ENCODE measurements around the gene SIPA1L3.
A peak's percentile ranks its signal among the peaks of the same experiment; 100 is the strongest.
"Not testable (repeated sequence)": the region's sequence is repeated elsewhere in the genome, so short reads cannot be mapped to it uniquely, and the experiment has no call there.

The SIPA1L3 gene

DNA sequence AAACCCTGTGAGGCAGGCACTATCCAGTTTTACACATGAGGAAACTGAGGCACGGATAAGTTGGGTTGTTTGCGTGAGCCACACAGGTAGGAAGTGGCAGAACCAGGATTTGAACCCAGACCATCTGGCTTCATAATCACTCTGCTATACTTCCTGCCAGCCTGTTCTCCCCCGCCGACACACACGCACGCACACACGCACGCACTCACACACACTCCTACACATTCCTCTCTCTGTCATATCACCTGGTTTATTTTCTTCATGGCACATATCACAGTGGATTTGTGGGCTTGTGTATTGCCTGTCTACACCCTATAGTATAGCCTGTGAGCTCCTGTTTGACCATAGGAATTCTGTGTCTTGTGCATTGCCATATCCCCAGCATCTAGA lies 140.0 kb downstream of the SIPA1L3 start:
- no peak for DNase-seq

DNA sequence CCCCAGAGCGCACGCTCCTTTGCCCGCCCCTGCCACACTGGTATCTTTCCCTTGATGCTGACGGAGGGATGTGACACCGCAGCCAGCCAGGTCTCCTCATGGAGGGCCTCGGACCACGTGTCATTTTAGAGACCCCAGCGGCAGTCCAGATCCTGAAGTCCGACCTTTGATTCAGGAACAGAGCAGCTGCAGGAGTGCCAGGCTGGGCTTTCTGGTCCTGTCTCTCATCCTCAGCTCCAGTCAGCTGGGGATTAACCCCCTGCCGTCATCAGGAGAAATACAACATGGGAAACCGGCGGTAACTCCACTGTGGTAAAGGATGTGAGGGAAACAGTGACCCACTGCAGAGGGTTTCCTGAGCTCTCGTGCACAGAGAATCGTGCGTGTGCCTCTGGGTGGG lies 140.6 kb downstream of the SIPA1L3 start:
- DNase-seq = no peak

DNA sequence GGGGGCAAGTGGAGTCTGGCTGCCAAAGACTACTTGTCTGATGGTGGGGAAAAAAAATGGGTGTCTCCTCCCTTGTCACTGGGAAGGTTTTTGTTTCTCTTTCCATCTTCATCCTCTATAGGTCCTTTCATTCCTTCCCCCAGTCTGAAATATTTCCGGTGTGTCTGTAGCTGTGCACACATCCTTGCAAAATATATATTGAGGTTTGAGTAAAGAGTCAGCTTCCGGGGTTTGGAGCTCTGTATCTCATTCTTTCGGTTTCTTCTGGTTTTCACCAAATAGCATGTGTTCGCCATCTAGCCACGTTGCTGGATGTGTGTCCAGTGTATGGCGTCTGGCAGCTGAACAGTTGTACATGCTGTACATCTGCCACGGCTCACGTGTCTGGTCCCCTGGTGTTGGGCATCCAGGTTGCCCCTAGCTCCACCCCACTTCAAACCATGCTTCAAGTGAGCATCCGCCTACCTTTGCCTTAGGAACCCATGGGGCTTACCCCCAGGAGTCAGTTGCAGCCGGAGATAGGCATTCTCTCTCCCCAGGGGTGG lies 142.2 kb downstream of the SIPA1L3 start:
- DNase-seq = no peak

DNA sequence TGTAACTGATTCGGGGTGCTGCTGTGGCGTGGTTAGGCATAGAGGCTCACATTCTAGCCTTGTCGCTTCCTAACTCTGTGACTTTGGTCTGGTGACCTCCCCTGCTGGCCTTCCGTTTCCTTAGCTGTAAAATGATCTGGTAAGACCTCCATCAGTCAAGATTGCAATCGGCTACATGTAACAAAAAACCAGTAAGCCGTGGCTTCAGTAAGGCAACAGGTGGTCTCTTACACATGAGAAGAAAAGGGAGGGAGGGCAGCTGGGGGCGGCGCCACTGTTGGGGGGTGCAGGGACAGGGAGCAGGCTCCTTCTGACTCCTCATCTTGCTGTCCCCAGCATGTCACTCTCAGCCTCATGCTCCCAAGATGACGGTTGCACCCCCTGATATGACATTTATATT lies 148.0 kb downstream of the SIPA1L3 start:
- no peak for DNase-seq

DNA sequence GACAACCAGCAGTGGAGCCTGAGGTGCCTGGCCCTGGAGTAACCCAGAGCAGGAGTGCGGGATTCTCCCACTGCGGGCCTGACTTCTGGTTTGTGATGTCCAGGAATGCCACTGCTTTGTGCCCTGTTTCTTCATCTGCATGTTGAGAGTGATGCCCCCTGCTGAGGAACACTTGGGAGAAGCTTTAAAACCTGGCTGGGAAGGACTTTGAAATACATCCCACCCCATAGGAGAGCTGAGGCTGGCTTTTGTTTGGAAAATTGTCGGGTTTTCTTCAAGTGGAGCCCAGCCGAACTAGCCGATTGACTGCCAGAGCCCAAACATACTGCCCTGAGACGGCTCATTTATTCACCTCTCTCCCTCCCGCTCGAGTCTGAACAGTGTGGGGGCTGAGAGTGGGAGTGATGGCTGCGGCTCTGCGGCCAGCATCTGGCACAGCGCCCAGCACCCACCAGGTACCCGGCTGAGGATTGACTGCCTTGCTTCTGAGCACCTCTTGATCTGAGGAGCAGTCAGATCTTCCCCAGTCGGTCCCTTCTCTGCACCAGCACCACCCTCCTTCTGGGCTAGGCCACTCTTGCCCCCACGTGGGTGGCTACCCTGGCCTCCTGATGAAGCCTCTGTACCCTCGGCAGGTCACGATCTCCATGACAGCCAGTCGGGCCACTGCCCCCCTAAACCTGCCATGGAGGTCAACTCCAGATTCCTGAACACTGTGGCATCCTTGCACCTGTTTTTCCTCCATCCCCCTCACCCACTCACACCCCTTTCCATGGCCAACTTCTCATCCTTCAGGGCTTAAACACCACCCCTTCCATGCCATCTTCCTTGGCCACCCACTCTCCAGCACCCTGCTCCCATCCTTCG lies 148.9 kb downstream of the SIPA1L3 start:
- peak; percentile 24 for DNase-seq

DNA sequence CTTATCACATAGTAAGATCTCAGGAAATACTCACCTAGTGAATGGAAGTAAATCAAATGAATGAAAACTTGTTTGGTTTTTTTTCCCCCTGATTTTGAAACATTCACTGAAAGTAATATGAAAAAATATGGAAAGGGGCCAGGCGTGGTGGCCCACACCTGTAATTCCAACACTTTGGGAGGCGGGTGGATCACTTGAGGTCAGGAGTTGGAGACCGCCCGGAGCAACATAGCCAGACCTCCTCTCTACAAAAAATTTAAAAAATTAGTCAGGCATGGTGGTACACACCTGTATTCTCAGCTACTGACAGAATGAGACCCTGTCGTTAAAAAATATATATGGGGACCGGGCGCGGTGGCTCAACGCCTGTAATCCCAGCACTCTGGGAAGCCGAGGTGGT lies 149.6 kb downstream of the SIPA1L3 start:
- DNase-seq = no peak

DNA sequence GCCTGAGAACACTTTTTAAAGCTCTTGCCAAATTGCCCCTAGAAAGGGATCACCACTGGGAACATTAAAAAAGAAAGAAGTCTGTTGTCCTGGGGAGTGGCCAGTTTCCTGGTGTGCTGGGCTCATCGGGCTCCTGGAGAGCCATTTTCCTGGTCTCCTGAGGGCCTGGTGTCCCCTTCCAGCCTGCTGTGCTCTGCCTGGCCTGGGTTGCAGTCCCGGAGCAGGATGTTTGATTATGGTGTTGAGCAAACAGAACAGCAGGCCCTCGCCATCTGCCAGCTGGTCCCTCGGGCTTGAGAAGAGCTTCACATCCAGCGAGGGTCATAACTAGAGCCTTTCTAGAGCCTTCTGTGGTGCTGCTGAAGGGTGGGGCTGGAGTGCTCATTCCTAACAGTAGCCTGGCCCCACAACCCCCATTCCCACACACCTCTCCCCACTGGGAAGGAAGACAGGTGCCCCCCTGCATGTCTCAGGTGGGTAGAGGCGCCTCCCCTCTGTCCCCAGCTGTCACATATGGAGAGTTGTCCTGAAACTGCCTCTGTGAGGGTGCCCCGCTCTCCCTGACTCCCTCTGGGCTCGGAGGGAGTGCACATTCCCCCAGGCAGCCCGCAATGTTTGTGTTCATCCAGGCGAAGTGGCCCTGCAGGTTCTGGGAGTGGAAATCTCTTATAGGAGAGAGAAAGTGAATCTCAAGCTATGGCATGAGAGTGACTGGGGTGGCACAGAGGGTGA lies 151.1 kb downstream of the SIPA1L3 start:
- no peak for DNase-seq

DNA sequence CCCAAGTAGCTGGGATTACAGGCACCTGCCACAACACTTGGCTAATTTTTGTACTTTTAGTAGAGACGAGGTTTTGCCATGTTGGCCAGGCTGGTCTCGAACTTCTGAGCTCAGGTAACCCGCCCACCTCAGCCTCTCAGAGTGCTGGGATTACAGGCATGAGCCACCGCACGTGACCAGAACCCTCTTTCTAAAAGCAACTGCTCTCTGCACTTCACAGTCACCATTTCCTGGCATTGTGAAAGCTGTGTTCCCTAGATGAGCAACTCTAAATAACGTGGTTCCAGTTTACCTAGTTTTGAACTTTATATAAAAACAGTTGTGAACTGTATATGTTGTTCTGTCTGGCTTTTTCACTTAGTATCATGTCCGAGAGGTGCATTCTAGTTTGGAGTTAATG lies 152.9 kb downstream of the SIPA1L3 start:
- DNase-seq = no peak

DNA sequence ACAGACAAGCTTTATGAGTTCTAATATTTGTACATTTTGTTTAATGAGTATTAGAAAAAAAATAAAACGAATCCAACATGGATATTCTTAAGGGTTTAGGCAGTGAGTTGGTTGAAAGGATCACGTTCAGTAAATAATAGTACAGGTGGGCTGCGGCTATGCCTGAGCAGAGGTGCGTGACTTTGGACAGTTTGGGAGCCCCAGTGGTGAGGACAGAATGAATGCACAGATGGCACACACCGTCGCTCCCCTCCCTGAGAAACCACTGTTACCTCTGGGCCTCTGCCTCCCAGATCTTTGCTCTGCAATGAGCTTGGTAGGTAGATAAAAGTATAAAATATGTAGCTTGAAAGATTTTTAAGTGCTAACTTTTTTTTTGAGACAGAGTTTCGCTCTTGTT lies 153.3 kb downstream of the SIPA1L3 start:
- no peak for DNase-seq

DNA sequence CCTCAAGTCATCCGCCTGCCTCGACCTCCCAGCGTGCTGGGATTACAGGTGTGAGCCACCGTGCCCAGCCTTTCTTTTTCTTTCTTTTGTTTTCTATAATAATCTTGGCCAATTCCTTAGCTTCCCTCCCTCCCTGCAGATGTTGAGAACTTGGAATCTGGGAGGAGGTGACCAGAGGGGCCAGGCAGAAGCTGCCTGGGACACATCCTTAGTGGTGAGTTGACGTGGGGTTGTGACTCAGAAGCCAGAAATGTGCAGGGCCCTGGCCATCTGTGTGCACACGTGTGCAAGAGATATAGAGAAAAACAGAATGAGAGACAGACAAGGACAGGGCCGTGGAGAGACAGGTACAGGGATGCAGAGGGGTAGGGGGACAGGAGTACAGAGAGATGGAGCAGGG lies 154.3 kb downstream of the SIPA1L3 start:
- DNase-seq = no peak

DNA sequence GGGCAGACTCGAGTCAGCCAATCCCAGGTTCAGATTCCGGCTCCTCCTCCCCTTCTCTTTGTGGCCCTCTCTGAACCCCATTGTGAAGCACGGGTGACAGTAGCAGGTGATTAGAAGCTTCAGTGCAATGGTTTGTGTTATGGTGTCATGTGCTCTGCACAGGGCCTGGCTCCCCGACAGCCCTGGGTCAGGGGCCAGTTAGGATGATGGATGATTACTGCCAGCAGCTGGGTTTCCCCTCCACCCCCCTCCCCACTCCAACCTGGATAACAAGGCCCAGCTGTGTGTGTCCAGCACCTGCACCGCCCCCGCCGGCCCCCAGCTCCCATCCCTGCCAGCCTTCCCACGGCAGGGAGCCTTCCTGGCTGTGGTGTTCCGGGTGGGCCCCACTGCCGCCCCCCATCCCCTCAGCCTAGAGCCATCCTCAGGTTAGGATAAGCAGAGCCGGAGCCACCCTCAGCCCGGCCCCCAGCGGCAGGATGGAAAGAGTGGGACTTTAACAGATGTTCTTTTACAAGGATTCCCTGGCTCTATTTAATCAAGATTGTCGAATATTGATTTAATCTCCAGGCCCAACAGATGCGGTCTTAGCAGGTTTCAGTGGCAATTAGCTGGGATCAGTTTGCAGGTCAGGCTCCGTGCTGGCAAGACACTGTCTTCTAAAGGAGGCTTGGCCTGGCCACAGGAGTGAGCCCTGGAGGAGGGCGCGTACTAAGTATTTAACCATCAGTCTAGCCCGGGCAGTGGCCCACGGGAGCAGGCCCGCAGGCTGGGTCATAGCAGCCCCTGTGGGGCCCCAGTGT lies 156.2 kb downstream of the SIPA1L3 start:
- no peak for DNase-seq

DNA sequence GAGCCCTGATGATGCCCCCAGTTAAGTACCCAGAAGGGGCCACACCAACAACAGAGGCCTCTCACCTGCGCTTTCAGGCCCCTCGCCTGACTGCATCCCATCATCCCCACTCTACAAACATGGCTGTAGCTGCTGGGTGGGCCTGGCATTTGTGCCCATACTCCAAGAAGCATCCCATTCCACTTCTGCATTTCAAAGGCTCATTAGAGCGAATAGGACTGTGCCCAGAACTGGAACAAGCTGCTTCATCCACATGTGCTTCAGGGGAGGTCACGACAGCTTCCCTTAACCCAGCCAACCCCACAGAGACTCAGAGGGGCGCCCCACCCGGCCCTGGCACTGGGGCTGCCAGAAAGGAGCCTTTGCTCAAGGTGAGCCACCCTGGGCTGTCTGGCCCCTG lies 156.9 kb downstream of the SIPA1L3 start:
- no peak for DNase-seq

DNA sequence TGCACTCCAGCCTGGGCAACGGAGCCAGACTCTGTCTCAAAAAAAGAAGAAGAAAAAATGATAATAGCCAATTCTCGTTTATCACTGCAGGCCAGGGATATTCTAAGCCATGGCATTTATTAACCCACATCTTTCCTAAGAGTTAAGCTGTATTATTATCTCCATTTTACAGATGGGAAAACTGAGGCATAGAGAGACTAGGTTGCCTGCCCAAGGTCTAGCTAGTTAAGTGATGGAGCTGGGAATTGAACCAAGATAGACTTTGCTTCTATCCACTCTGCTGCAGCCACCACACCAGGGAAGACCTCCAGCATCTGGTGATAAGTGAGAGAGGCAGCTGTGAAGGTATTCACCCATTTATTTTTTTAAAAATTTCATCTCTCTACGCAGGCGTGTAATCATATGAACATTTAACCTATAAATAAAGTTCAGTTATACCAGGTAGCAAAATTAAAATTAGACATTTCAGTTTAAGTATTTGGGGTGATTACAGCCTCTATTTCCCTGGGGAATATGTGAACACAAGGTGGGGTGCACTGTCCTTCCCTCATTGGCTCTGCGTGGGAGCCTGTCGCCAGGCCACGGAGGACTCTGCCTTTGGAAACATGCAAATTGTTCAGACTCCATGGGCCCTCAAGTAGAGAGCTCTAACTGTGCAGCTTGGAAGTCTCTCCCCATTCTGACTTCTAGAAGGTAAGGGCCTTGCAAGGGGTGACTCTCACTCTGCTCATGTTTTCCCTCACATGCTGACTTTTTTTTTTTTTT lies 157.8 kb downstream of the SIPA1L3 start:
- no peak for DNase-seq

DNA sequence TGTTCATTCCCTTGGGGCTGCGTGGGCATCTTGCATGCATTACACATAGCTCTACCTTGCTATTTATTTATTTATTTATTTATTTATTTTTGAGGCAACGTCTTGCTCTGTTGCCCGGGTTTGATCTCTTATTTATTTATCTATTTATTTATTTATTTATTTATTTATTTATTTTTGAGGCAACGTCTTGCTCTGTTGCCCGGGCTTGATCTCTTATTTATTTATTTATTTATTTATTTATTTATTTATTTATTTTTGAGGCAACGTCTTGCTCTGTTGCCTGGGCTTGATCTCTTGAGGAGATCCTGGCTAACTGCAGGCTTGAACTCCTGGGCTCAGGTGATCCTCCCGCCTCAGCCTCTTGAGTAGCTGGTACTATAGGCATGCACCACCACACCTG lies 158.8 kb downstream of the SIPA1L3 start:
- not testable (repeated sequence) for DNase-seq

DNA sequence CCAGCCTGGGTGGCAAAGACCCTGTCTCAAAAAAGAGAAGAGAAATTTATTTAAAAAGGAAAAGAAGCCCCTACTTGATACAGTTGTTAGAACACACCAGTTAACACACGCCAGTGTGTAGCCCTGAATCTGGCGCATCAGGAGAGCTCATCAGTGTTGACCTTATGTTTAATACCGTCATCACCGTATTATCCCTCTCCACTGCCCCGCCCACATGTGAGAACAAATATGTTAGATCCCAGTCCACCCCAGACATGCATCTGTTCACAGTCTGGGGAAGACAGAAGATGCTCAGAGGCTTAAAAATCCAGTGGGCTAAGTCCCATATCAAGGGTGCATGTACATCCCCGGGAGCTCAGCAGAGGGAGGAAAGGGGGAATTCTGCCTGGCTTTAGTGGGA lies 161.8 kb downstream of the SIPA1L3 start:
- DNase-seq = no peak

DNA sequence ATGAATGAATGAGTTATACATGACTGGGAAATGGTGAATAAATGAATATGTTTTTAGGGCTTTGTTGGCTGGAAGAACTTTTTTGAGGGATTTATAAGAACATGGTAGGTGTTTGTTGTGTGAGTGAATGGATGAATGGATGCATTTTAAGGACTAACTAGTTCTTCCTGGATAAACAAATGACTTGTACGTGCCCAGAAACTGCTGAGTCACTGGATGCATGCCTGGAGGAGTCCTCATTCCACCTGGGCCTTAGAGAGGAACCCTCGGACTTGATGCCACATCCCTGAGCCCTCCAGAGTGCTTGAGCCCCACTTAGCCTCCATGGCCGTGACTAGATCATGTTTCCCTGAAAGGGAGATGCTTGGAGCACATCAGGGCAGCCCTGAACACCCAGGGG lies 163.6 kb downstream of the SIPA1L3 start:
- no peak for DNase-seq

DNA sequence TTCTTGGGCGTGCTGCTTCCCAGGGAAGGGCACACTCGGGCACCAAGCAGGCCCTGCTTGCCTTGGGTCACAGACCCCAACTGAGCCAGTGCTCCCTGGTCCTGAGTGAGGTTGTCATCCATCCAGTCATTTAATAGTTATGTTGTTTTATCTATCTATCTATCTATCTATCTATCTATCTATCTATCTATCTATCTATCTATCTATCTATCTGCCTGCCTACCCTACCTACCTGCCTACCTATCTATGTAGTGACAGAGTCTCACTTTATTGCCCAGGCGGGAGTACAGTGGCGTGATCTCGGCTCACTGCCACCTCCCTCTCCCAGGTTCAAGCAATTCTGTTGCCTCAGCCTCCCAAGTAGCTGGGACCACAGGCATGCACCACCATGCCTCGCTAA lies 164.0 kb downstream of the SIPA1L3 start:
- DNase-seq = not testable (repeated sequence)

DNA sequence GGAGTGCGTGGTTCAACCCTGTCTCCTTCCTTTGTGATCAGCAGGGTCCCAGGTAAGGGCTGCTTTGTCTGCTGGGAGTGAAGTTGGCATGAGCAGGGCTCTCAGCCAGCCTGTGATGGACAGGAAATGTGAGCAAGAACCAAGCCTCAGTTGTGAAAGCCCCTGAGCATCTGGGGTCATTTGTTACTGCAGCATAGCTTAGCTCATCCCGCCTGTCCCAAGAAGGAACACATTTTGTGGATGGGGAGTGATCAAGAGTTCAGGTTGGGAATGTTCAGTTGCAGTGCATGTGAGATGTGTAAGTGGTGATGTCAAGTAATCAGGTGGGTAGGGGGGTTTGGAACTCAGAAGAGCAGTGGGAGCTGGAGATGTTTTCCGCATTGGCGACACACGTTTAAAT lies 164.6 kb downstream of the SIPA1L3 start:
- DNase-seq = no peak

DNA sequence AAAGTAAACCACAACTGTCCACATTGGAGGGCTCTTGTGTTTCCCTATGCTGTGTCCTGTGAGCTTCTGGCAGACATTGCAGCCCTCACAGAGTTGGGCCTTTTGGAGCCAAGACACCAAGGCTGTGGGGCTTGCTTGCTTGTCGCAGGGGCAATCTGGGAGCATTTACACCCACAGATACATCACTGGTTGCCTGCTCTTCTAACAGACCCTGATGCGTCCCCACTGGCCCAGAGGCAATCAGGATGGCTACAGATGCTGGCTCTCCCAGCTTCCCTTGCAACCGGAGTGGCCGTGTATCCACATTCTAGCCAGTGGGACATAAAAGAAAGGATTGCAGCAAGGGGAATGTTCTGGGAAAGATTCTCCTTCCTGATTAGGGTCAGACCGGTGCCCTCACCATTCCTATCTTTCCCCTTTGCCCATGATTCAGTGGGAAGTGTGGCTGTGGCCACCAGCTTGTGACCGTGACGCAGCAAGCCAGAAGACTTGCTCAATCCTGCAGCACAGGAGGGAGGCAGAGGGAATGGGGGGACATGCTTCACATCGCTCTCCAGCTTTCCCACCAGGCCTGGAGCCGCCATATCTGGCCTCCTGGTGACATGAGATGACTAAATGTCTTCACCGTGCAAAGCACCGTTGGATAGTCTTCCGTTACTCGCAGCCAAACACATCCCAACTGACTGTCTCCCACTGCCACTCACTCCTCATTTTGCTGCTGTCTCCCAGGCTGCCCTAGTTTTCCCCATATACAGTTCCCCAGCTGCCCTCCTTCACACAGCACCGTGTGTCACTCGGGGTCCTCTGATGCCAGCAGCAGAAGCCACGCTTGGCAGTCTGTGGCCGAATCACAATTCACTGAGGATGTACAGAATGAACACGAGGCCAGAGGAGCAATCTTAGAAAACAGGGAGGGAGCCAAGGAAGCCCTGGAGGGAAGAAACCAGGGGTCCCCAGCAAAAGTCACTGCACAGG lies 166.1 kb downstream of the SIPA1L3 start:
- no peak for DNase-seq

DNA sequence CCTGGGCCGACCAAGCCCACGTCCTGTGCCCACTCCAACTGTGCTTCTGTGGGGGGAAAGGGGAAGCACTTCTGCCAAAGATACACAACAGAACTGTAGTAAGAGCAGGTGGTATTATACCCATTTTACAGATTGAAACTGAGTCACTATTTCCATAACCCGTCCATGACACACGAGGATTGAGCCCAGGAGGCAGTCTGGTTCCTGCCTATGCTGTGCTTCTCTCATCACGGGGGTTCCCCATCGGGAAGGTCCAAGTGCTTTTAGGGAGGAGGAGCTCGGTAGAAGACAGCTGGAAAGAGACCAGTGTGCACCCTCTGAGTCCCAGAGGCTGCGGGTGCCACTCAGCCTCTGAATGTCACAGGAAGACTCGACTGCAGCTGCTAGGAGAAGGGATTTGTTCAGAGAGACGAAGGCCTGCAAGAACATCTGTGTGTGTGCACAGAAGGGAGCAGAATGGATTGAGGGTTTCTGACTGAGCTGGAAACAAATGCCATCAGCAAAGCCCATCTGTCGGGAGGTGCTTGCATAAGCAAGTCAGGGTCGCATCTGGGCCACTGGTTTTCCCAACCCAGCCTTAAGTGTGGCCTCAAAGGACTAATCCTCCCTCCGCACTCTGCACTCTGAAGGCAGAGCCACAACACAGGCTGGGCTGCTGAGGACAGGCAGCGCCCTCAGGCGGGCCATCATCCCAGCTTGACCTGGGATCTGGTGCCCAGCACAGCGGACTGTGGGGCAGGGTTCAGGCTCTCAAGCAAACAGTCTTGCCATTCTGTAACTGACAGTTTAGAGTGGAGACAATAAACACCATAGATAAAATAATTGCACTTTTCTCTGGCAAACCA lies 167.1 kb downstream of the SIPA1L3 start:
- no peak for DNase-seq

All from NCI-H1105 (cell line).